Posterior cingulate gyrus (tissue), 11 donors: ENCODE data around the gene ARSI.

Experiments used
- DNase-seq, 10 donors: peaks; one replicate each; pipeline versions ENCODE4 v3.0.0 to v3.0.0-alpha.2; 2020 to 2021; ENCODE audit warnings: mixed read lengths in 3 of 10
- intact Hi-C: fragments of 100-400 bp; cut with DNase I; formaldehyde crosslinking; loops from one replicate; pipeline ENCODE4 v1.15.1; 2023

The ARSI gene

GRCh38 chr5:150274811-150275210 lies 27.9 kb downstream of the ARSI start:
- DNase-seq = peak in 2 of 10 donors; percentile 40 to 84
- intact Hi-C loops = loop anchor here (5.0 kb wide), 1 partner anchor 162 kb away; no protein-coding TSS in a partner anchor

- intact Hi-C loops = loop anchor here (1.0 to 5.0 kb wide), 2 partner anchors 78 to 165 kb away; no protein-coding TSS in a partner anchor
- DNase-seq = peak in 4 of 10 donors; percentile 49 to 91 (median 56)
Observed at GRCh38 chr5:150272531-150272930, 30.2 kb downstream of the ARSI start.

- peak in 1 of 10 donors; percentile 3 for DNase-seq
- intact Hi-C loops = loop anchor here (1.0 to 5.0 kb wide), 2 partner anchors 78 to 165 kb away; no protein-coding TSS in a partner anchor
Observed at GRCh38 chr5:150271923-150272322, 30.8 kb downstream of the ARSI start.

- peak in 3 of 10 donors; percentile 54 to 77 (median 76) for DNase-seq
- intact Hi-C loops = loop anchor here (5.0 kb wide), 1 partner anchor 166 kb away; no protein-coding TSS in a partner anchor
Observed at GRCh38 chr5:150271296-150271692, 31.4 kb downstream of the ARSI start.

- DNase-seq = peak in 1 of 10 donors; percentile 67
- intact Hi-C loops = loop anchor here (5.0 kb wide), 1 partner anchor 167 kb away; no protein-coding TSS in a partner anchor
Observed at GRCh38 chr5:150270541-150271295, 32.0 kb downstream of the ARSI start.

GRCh38 chr5:150266871-150267291 lies 35.8 kb downstream of the ARSI start:
- intact Hi-C loops = no loop called here
- peak in 2 of 10 donors; percentile 41 to 61 for DNase-seq

- intact Hi-C loops = no loop called here
- peak in 3 of 10 donors; percentile 36 to 69 (median 41) for DNase-seq
Observed at GRCh38 chr5:150265870-150266383, 36.8 kb downstream of the ARSI start.

GRCh38 chr5:150264667-150265603 lies 37.8 kb downstream of the ARSI start:
- intact Hi-C loops = no loop called here
- DNase-seq = peak in 3 of 10 donors; percentile 68 to 74 (median 74)

GRCh38 chr5:150263801-150264621 lies 38.7 kb downstream of the ARSI start:
- peak in 7 of 10 donors; percentile 46 to 90 (median 53) for DNase-seq
- intact Hi-C loops = no loop called here

GRCh38 chr5:150263375-150263775 lies 39.3 kb downstream of the ARSI start:
- DNase-seq = no peak
- intact Hi-C loops = no loop called here

GRCh38 chr5:150262502-150262901 lies 40.2 kb downstream of the ARSI start:
- peak in 2 of 10 donors; percentile 29 to 32 for DNase-seq
- intact Hi-C loops = no loop called here

GRCh38 chr5:150261231-150261630 lies 41.5 kb downstream of the ARSI start:
- intact Hi-C loops = no loop called here
- DNase-seq = peak in 1 of 10 donors; percentile 35

GRCh38 chr5:150258130-150258529 lies 44.6 kb downstream of the ARSI start:
- intact Hi-C loops = no loop called here
- peak in 4 of 10 donors; percentile 50 to 93 (median 64) for DNase-seq

- intact Hi-C loops = no loop called here
- DNase-seq = peak in 1 of 10 donors; percentile 75
Observed at GRCh38 chr5:150257424-150257823, 45.3 kb downstream of the ARSI start.

GRCh38 chr5:150256410-150257064 lies 46.2 kb downstream of the ARSI start:
- intact Hi-C loops = no loop called here
- peak in 1 of 10 donors; percentile 72 for DNase-seq

GRCh38 chr5:150255659-150256409 lies 46.9 kb downstream of the ARSI start:
- intact Hi-C loops = no loop called here
- DNase-seq = peak in 1 of 10 donors; percentile 74

GRCh38 chr5:150254774-150255173 lies 47.9 kb downstream of the ARSI start:
- peak in 1 of 10 donors; percentile 49 for DNase-seq
- intact Hi-C loops = no loop called here

GRCh38 chr5:150254363-150254762 lies 48.3 kb downstream of the ARSI start:
- peak in 1 of 10 donors; percentile 66 for DNase-seq
- intact Hi-C loops = no loop called here
